GM19438 (cell line): ENCODE measurements around the gene PKP2.

ENCODE experiments used
- ATAC-seq: cut with Tn5 transposase; IDR thresholded peaks from one replicate; pipeline ENCODE4 v1.9.1; 2021; ENCODE audit warnings: low read depth; ENCODE audit not compliant: unreplicated experiment

The PKP2 gene

DNA sequence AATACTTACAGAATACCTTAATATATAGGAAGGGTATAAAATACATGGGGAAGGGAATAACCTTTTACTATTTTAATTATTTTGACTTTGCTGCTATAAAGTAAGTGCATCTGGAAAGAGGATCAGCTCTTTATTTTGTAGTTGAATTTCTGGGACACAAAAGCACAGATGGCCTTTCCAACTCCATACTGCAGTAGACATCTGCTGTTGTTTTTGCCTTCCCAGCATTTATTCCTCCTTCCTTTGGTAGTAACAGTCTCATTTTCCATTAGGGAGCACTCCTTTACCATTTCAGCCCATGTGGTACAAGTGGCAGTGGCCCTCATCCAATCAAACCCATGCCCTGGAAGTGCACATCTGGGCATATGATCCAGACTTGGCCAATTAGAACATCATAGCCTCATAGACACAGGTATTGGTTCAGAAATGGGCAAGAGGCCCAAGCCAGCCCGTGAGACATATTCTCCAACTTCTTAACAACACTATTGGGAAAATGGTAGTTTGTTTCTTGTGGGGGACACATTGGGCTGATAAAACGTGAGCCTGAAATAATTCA is 76.1 kb downstream of the PKP2 start:
- ATAC-seq = no peak

DNA sequence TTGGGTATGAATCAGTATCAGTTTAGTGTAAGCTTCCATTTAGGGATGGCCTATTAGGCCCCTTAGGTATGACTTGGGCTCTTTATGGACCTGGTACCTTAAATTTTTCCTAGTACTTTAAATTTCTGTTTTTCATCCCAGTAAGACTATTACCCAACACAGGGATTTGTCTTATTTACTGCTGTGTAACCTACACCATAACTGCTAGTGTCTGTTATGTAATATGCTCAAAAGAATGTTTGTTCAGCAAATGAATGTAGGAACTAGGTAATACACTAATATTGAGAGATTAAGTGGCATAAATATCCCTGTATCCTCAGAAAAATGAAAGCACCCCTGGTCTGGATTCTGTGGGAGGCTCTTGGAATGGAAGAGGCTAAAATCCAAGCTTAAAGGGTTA is 77.2 kb downstream of the PKP2 start:
- ATAC-seq = no peak

DNA sequence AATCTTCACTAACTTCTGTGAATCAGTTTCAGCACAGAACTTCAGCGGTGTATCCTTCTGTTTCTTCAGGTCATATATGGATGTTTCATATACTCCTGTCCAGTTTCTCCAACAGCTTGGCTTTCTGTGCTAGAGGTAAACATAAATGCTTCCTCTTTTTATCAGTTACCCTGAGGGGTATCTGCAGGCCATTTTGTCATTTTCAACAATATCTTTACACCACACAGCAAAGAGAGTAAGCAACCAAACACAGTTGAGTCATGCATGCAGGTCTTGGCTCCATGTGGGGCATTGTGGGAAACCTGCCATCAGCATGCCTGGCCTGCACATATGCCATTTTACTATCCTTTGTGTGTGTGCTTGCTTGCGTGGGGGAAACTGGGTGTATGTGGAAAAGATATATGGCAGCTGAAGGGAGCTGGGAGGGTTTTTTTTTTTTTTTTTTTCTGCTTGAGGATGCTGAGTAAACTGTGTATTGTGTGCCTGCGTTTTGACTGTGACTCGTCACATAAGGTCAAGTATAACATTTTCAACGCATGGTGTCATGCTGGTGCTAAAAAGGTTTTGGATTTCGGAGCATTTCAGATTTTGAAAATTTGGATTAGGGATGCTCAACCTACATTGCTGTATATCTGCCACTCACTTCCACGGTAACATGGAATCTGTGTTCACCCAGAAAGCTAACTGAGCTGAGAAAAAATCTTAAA is 84.7 kb downstream of the PKP2 start:
- no peak for ATAC-seq

DNA sequence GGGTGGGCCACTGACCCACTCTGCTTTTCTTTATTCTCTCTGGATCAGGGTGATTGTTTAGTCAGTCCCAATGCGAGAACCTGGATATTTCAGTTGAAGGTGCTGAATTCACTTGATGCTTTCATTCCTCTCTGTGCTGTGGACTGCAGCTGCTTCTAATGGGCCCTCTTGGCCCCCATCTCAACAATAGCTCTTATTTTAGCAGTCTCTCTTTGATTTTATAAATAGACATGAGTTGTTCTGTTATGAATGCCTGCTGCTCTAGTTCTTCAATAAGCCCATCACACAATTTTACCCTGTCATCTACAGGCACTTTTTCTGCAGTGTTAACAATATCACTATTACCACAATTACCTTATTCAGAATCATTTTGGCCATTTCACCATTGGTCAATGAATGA is 86.7 kb downstream of the PKP2 start:
- ATAC-seq = no peak

DNA sequence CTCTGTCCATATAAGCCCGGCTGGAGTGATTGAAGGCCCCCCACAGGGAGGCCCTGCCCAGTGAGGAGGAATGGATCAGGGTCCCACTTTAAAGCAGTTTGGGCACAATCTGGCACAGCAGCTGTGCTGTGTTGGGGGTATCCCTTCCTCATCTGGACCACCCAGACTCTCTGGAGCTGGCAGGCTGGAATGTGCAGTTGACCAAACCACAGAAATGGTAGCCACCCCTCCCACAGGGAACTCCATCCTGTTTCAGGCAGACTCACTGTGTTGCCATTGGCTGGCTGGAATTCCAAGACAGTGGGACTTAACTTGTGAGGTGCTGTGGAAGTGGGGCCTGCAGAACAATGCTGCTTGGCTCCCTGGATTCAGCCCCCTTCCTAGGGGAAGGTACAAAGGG is 87.4 kb downstream of the PKP2 start:
- no peak for ATAC-seq

DNA sequence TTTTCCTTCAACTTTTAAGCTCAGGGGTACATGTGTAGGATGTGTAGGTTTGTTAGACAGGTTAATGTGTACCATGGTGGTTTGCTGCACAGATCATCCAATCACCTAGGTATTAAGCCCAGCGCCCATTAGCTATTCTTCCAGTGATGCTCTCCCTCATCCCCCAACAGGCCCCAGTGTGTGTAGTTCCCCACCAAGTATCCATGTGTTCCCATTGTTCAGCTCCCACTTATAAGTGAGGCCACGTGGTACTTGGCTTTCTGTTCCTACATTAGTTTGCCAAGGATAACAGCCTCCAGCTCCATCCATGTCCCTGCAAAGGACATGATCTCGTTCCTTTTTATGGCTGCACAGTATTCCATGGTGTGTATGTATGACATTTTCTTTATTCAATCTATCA is 92.3 kb downstream of the PKP2 start:
- no peak for ATAC-seq

DNA sequence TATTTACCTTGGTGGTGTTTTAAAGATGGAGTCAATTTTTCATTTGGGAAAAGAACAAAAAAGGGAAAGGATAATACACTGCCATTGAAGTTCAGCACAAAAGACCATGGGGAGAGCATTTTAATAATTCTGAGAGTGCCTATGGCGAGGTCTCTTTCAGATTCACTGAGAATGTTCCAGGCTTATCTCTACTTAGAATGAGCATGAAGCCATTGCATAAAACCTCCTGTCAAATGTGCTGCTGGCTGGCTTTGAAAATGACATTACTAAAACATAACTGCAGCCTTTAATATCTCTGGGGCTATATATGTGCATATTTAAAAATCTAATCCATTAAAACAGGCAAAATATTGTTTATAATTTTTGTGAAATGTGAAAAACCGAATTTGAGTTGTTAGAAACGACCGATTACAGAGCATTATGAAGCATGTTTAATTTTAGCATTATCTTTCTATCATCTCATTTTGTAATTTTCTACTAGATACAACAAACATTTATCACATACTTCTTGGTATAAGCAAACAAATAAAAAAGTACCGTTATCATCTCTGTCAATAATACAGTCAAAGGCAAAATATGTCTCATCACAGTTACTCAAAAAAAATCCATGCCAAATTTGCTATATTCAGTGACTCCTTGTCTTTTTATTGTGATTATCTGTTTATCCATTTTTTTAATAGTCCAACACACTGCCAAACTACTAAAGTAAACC is 95.2 kb downstream of the PKP2 start:
- no peak for ATAC-seq

DNA sequence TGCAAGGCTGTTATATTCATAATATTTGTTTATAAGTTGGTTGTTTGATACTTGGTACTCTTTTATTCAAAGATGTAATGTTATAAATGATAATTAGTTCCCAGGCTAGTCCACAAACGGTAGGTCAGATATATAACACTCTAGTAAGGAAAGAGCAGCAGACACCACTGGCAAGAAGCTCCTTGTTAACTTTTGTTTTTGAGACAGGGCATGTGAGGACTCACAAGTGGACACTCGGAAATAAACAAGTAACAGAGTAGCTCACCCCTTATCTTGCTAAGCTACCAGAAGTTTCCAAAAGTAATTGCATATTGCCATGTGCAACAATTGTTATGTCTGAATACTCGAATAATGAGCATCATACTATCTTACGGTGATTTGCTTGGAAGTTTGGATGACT is 102.3 kb downstream of the PKP2 start:
- no peak for ATAC-seq

DNA sequence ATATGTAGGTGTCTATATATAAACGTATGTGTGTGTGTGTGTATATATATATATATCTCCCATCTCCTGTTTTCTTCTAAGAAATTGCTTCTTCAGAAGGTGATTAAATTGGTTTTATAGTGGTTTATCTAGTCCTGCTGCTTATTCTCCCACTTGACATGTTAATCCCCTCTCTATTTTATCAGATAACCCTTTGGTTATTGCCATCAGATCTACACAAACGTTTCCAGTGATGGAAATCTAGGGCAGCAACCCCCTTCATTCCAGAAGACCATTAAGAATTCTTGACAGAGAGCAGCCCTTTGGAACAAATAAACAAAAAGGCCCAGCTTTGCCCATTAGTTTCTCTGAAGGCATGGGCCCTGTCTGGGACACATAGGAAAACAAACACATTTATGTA is 106.7 kb downstream of the PKP2 start:
- no peak for ATAC-seq

DNA sequence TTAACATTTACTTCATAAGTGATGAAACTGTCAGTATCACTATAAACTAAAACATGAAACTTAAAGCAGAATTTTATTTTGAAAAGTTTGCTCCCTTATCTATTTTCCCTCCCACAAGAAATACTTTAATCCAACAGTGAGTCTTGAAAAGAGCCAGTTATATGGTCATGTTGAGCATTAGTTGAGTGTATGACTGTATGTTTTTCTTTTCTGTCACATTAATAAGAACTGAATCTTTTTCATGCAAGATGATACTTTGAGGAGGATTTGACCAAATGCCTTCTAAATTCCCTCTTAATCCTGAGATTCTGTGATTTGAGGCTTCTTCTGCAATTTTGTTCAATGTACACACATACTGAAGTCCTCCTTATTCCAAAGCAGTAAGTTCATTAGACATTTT is 107.1 kb downstream of the PKP2 start:
- ATAC-seq = no peak

DNA sequence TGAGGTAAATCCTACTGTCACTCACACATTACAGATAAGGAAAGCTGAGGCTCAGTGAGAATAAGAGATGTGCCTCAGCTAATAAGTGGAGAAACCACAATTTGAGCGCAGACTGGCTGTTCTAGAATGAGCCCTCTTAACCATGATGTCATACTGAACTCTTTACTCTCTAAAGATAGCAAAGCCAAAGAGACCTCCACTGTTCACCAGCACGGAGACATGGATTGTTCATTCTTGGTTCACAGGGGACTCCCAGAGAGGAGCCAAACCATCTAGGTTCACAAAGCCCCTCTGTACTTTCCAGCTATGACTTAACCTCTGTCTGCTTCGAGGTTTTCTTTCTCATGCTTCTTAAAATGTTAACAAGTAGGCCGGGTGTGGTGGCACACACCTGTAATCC is 108.2 kb downstream of the PKP2 start:
- no peak for ATAC-seq

DNA sequence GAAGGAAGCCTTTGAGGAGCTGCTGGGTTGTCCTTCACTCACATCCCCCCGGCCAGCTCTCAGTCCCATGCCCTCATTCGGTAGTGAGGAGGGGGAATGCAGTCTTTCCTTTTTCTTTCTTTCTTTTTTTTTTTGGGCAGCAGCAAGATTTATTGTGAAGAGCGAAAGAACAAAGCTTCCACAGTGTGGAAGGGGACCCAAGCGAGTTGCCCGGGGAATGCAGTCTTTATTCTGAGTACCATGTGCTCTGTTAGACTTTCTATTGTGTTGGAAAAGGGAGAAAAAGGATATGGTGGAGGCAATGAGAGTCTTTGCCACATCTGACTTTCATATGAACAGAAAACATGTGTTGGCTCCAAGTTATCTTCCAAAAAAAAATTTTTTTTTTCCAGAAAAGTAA is 111.0 kb downstream of the PKP2 start:
- ATAC-seq = no peak

DNA sequence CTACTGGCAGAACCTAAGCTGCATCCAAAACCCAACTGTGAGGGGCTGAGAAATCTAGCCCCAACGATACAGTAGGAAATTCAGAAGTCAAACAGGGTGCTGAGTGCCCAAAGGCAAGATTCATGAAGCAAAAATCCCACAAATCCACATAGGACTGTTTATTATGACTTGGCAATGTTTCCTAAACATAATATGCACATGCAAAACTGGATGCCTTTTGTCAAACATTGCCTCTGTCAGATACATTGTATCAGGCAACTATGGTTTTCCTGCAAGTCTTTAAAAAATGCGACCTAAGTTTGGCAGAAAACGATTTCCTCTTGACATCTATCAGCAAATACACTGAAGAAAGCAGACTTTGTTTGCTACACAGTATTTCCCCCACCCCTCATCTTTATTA is 113.5 kb downstream of the PKP2 start:
- no peak for ATAC-seq

DNA sequence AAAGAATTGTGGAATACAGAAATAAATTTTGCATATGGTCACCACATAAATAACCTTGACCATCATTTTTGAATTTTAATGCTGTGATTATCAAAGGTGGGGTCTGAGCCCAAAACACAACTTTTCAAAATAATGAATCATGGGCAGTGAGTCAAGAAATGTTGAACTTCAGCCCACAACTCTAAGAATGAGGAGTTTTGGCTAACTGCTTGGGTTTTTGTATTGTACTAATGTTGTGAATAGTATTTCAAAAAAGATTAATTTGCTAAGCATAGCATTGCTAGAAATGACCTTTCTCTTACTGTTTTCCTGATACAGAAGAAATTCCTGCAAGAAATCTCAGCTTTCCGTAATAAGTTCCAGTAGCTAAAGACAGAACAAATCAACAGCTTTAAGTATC is 116.5 kb downstream of the PKP2 start:
- no peak for ATAC-seq

DNA sequence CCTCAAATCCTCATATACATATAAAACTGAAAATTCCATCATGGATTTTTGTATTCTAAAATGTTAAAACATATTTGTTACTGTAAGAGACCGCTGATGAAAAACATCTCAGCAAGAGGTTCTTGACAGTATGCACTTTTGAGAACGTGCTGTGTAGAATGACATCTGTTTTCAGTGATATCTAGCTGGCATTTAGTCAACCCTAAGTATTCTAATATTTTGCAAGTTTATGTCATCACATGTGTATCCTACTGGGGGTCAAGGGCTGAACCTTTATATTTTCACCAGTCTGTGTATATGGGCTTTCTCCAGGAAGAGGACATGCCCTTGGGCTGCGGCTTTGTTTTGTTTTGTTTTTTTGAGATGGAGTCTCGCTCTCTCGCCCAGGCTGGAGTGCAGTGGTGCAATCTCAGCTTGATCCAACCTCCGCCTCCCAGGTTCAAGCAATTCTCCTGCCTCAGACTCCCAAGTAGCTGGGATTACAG is 118.8 kb downstream of the PKP2 start:
- no peak for ATAC-seq

DNA sequence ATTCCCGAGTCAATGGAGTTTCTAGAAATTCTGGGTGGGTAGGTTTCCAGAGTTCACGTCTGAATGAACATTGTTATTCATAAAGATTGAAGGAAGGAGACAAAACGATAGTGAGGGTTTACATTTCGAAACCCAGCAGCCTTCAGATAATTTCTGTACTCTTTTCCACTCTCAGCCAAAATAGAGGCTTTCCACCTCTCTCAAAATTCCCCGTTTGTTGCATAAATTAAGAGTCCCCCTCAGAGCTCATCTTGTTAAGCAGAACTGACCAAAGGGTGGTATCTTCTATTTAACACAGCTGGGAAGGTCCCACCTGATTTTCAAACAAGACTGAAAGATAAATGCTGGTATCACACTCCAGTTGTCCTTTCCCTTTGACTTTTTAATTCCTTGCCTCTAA is 119.4 kb downstream of the PKP2 start:
- ATAC-seq = no peak

DNA sequence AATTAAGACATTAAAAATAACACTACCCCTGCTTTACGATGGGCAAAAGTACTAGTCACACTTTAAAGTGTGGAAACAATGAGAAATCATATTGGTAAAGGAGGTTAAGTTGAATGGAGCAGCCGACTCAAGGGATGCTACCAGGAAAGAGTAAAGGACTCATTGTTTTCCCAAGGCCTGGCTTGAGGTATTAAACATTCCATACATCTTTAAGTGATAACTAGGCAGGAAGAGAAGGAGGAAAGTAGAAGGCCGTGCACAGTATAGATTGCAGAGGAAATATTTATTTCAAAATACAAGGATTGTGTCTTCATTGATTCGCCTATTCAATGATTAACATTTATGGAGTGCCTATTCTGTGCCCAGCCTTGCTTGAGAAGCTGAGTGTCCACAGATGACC is 120.3 kb downstream of the PKP2 start:
- no peak for ATAC-seq

DNA sequence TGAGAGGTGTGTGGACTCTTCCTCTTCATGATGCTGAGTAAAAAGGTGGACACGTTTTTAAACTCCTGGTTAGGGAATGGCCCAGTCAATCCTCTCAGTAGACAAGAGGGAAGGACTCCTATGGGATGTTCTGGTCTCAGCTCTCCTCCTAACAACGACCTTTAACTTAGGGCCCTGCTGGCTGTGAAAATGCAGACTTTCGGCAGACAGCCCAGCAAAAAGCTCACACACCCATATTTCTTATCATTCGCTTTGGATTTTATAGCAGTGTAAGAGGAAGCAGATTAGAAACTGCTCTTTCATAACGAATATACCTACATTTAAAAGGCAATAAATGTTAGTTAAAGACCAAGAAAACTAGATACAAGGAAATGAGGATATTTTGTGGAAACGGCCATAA is 122.9 kb downstream of the PKP2 start:
- ATAC-seq = no peak

DNA sequence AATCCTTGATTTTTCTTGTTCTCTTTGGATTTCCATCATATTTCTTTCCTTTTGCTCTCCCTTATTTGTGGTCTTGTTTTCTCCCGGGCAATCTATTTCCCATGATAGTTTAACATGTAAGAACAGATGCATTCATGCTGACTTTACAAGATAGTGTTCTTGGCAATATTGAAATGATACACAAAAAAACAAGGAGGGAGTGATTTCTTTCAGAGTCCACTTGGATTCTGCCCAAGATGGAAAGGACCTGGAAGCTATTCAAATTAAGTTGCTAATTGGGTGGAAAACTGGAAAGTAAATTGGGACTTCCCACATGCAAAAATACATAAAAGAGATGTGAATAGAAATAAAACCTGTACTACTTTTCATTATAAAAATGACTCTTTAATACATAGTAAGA is 126.4 kb downstream of the PKP2 start:
- ATAC-seq = no peak

DNA sequence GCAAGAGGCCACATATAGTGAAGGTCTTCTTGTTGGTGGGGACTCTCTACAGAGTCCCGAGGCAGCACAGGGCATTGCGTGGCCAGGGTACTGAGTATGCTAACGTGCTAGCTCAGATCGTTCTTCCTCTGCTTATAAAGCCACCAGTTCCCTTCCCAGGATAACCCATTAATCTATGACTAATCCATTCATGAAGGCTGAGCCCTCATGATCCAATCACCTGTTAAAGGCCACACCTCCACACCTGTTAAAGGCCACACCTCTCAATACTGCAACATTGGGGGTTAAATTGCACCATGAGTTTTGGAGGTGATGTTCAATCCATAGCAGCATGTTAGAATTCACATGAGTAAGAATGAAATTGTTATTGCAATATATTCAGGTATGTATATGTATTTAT is 128.1 kb downstream of the PKP2 start:
- no peak for ATAC-seq

DNA sequence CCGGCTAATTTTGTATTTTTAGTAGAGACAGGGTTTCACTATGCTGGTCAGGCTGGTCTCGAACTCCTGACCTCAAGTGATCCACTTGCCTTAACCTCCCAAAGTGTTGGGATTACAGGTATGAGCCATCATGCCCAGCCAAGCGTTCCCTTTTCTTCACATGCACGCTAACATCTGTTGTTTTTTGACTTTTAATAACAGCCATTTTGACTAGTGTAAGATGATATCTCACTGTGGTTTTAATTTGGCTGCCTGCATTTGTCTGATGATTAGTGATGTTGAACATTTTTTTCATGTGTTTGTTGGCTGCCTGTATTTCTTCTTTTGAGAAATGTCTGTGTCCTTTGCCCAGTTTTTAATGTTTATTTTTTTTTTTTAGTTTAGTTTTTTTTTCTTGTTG is 130.7 kb downstream of the PKP2 start:
- no peak for ATAC-seq

DNA sequence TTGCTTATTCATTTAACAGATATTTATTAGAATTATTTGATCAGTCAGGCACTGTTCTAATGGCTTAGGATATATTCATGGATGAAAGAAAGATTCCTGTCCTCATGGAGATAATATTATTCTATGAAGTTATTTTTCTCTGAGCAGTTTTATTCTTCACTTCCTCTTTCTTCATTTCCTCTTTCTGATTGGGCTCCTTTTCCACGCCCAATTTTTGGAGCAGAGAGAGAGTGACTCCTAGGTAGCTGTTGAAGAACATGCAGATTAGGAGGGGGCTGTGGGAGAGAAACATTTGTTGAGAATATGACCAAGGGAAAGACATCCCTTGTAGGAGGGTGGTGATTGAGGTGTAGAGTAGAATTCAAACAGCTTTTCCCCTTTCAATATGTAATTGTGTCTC is 134.9 kb downstream of the PKP2 start:
- no peak for ATAC-seq
